Gastrocnemius medialis (tissue), 4 donors: ENCODE results near the gene SSTR5.

Source experiments
- CTCF ChIP-seq, 5 experiments: fragments of 450-650 bp in 3 of 5; fragments of 200-600 bp in 2 of 5; sonication (generic) in 2 of 5; IDR thresholded peaks in 4 of 5; conservative IDR thresholded peaks in 1 of 5; 1 replicate in 4 of 5; 2 replicates in 1 of 5; pipeline ENCODE4 v1.5.1; 2016 to 2019; ENCODE audit warnings: antibody characterized with exemption in 5 of 5, mild to moderate bottlenecking in 3 of 5, moderate library complexity in 3 of 5
- POLR2A ChIP-seq, 2 donors: fragments of 450-650 bp; IDR thresholded peaks; one replicate each; pipeline ENCODE4 v1.6.1; 2017; ENCODE audit warnings: antibody characterized with exemption in 2 of 2, mild to moderate bottlenecking in 2 of 2, moderate library complexity in 2 of 2

- TF ChIP-seq CTCF (IDR thresholded peaks at IDR 0.05 in 4 of 5, conservative IDR thresholded peaks at IDR 0.05 in 1 of 5) (no peak), POLR2A (IDR thresholded peaks at IDR 0.05) (no peak)
Measured at GRCh38 chr16:1050921-1051320, 21.6 kb upstream of the SSTR5 start.
